ENCODE measurements around the gene NBAS.

The NBAS gene

DNA sequence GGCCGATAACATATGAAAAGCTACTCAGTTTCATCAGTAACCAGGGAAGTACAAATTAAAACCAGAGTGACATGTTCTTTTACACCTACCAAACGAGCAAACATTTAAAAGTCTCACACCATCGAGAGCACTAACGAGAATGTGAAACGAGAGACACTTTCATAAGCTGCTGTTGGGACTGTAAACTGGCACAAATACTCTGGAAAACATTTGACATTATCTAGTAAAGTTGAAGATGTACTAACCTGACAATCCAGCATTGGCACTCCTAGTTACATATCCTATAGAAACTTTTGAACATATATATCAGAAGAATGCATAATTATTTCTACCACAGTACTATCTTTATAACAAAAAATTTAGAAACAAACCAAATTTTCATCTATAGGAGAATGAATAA lies 28.1 kb downstream of the NBAS start:
- TF ChIP-seq, protein P1, sequence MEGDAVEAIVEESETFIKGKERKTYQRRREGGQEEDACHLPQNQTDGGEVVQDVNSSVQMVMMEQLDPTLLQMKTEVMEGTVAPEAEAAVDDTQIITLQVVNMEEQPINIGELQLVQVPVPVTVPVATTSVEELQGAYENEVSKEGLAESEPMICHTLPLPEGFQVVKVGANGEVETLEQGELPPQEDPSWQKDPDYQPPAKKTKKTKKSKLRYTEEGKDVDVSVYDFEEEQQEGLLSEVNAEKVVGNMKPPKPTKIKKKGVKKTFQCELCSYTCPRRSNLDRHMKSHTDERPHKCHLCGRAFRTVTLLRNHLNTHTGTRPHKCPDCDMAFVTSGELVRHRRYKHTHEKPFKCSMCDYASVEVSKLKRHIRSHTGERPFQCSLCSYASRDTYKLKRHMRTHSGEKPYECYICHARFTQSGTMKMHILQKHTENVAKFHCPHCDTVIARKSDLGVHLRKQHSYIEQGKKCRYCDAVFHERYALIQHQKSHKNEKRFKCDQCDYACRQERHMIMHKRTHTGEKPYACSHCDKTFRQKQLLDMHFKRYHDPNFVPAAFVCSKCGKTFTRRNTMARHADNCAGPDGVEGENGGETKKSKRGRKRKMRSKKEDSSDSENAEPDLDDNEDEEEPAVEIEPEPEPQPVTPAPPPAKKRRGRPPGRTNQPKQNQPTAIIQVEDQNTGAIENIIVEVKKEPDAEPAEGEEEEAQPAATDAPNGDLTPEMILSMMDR (IDR thresholded peaks at IDR 0.05; ENCODE audit: low read length), result no peak
- TF ChIP-seq EZH2 (IDR thresholded peaks at IDR 0.05; ENCODE audit: borderline replicate concordance, low read length), result no peak
- H3K36me3 ChIP-seq (ENCODE audit: insufficient read depth, low read length), result peaks cover 24% of the 10 kb centered on the region; the same call in 1 of the 2 replicates
- H3K4me3 ChIP-seq (ENCODE audit: low read depth, low read length, poor library complexity, severe bottlenecking), result no peak overlapping the region
- H4K20me1 ChIP-seq (ENCODE audit: insufficient read depth, low read length), result no peaks in the 10 kb centered on the region
- no peaks in the 10 kb centered on the region for H3K9me3 ChIP-seq (ENCODE audit: low read length)
- H3K9ac ChIP-seq (ENCODE audit: low read length), result no peak overlapping the region
- H3K4me1 ChIP-seq (ENCODE audit: insufficient read depth, low read length, severe bottlenecking), result no peaks in the 10 kb centered on the region
- H3K27me3 ChIP-seq (ENCODE audit: insufficient read depth, low read length), result no peaks in the 10 kb centered on the region
- no peaks in the 10 kb centered on the region for H3K9me2 ChIP-seq (ENCODE audit: low read depth, low read length)
- H2AFZ ChIP-seq (ENCODE audit: low read length), result no peak overlapping the region
- no peaks in the 10 kb centered on the region for H3K79me2 ChIP-seq (ENCODE audit: insufficient read depth, low read length)
- no peaks in the 10 kb centered on the region for H3F3A ChIP-seq (ENCODE audit: insufficient read depth, low read length)
- no peak overlapping the region for H3K27ac ChIP-seq (ENCODE audit: low read depth, low read length, poor library complexity, severe bottlenecking)
- no peak overlapping the region for H3K4me2 ChIP-seq (ENCODE audit: low read length)

DNA sequence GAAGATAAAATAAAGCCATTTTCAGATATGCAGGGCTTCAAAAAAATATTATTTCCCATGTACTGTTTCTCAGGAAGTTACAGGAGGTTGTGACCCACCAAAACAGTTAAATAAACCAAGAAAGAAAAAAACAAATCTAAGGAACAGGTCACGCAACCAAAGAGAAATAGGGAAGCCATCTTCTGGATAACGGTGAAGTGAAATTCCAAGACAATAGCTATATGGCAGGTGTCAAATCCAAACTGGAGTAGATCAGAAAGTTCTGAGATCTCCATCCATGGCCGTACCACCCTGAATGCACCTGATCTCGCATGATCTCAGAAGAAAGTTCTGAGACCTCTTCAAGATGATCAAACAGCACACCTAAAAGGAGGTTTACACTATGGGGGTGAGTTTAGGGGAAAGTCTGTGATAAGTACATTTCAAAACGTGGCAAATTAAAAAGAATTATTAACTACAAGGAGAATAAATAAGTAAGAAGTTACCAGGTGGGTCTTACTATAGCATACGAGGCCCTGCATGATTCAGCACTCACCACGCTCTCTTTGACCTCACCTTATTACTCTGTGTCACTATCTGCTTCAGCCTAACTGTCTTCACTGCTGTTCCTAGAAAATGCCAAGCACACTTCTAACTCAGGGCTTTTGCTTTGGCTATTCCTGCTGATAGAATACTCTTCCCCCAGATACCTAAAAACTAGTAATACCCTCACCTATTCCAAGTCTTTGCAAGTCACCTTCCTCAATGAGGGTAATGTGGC lies 29.9 kb downstream of the NBAS start:
- TF ChIP-seq EZH2 (IDR thresholded peaks at IDR 0.05; ENCODE audit: borderline replicate concordance, low read length), result no peak
- TF ChIP-seq, protein P1 (IDR thresholded peaks at IDR 0.05; ENCODE audit: low read length), result no peak

DNA sequence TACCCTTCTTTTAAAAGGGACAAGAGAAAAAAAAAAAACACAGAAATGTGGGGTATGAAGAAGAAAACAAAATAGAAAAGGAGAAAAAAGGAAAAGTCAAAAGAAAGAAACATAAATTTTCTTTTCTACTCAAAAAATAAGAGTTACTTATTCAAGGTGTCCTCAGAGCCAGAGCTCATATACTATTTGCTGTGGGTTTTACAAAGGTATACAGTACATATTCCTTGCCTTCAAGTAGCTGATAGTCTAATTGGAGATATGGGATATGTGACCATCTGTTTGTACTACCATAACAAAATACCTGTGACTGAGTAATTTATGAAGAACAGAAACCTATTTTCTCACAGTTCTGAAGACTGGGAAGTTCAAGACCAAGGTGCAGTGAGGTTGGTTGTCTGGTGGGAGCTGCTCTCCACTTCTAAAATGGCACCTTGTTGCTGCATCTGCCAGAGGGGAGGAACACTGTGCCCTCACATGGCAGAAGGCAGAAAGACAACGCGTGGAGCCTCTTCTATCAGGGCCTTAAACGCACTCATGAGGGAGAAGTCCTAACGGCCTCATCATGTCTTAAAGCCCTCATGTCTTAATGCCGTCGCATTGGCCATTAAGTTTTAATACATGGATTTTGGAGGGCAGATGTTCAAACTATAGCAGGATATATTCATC lies 33.9 kb downstream of the NBAS start:
- peaks cover 2% of the 10 kb centered on the region for H3K4me1 ChIP-seq (ENCODE audit: insufficient read depth, low read length, severe bottlenecking)
- no peak overlapping the region for H3K9ac ChIP-seq (ENCODE audit: low read length)
- no peak overlapping the region for H3K4me3 ChIP-seq (ENCODE audit: low read depth, low read length, poor library complexity, severe bottlenecking)
- no peaks in the 10 kb centered on the region for H3K9me3 ChIP-seq (ENCODE audit: low read length)
- no peaks in the 10 kb centered on the region for H3K27me3 ChIP-seq (ENCODE audit: insufficient read depth, low read length)
- H3K4me2 ChIP-seq (ENCODE audit: low read length), result no peak overlapping the region
- no peaks in the 10 kb centered on the region for H3K79me2 ChIP-seq (ENCODE audit: insufficient read depth, low read length)
- H3K36me3 ChIP-seq (ENCODE audit: insufficient read depth, low read length), result 0 out of 2 replicates have a peak, but pooled peaks cover 9% of the 10 kb centered on the region
- no peaks in the 10 kb centered on the region for H3F3A ChIP-seq (ENCODE audit: insufficient read depth, low read length)
- TF ChIP-seq, protein P1 (IDR thresholded peaks at IDR 0.05; ENCODE audit: low read length), result peak; percentile 21; the same call in 1 of the 2 replicates
- no peak for TF ChIP-seq EZH2 (IDR thresholded peaks at IDR 0.05; ENCODE audit: borderline replicate concordance, low read length)
- no peak overlapping the region for H3K27ac ChIP-seq (ENCODE audit: low read depth, low read length, poor library complexity, severe bottlenecking)
- H2AFZ ChIP-seq (ENCODE audit: low read length), result no peak overlapping the region
- no peaks in the 10 kb centered on the region for H4K20me1 ChIP-seq (ENCODE audit: insufficient read depth, low read length)
- no peaks in the 10 kb centered on the region for H3K9me2 ChIP-seq (ENCODE audit: low read depth, low read length)

More for the DNA sequence above, 29.9 kb downstream of the NBAS start:
- Histone ChIP-seq H4K20me1 (ENCODE audit: insufficient read depth, low read length) (no peaks in the 10 kb centered on the region), H3K4me2 (ENCODE audit: low read length) (no peak overlapping the region), H3K27me3 (ENCODE audit: insufficient read depth, low read length) (no peaks in the 10 kb centered on the region), H2AFZ (ENCODE audit: low read length) (no peak overlapping the region), H3K9me2 (ENCODE audit: low read depth, low read length) (no peaks in the 10 kb centered on the region), H3K79me2 (ENCODE audit: insufficient read depth, low read length) (no peaks in the 10 kb centered on the region), H3K4me3 (ENCODE audit: low read depth, low read length, poor library complexity, severe bottlenecking) (no peak overlapping the region), H3K4me1 (ENCODE audit: insufficient read depth, low read length, severe bottlenecking) (no peaks in the 10 kb centered on the region), H3F3A (ENCODE audit: insufficient read depth, low read length) (no peaks in the 10 kb centered on the region), H3K9ac (ENCODE audit: low read length) (no peak overlapping the region), H3K36me3 (ENCODE audit: insufficient read depth, low read length) (peaks cover 24% of the 10 kb centered on the region; the same call in 1 of the 2 replicates), H3K27ac (ENCODE audit: low read depth, low read length, poor library complexity, severe bottlenecking) (no peak overlapping the region), H3K9me3 (ENCODE audit: low read length) (no peaks in the 10 kb centered on the region)

Data from OCI-LY1 (cell line).